NOMO-1 treated with DMSO at 0.1 percent for 48 hours (cell line): ENCODE data around the gene HNRNPM.

Source experiments
- DNase-seq: peaks from one replicate; lab custom pipeline; 2025; ENCODE audit not compliant: unreplicated experiment; lab: John Stamatoyannopoulos, UW

The HNRNPM gene

DNA sequence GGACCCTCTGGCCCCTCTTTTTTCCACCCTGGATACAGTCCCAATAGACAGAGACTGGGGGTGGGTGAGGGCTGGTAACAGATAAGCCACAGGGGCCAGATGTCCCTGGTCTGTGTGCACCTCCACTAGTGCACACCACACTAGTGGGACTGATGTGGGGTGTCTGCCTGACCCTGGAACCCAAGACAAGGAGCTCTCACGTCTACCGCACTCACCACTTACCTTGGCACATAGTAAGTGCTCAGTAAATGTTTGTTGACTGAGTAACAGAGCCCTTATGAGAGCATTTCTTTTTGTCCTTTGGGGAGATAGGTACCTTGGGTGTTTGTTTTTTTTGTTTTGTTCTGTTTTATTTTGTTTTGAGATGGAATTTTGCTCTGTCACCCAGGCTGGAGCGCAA, 92.3 kb downstream of the HNRNPM start:
- no peak for DNase-seq
